Measurements from ENCODE around the gene FA2H.

FA2H gene

GRCh38 chr16:74744566-74744965 lies 30.1 kb downstream of the FA2H start:
- DNase-seq (ENCODE audit: low read depth in 2 of 2), result no peak

GRCh38 chr16:74743668-74744299 lies 30.8 kb downstream of the FA2H start:
- DNase-seq (ENCODE audit: low read depth in 2 of 2), result no peak

DNA sequence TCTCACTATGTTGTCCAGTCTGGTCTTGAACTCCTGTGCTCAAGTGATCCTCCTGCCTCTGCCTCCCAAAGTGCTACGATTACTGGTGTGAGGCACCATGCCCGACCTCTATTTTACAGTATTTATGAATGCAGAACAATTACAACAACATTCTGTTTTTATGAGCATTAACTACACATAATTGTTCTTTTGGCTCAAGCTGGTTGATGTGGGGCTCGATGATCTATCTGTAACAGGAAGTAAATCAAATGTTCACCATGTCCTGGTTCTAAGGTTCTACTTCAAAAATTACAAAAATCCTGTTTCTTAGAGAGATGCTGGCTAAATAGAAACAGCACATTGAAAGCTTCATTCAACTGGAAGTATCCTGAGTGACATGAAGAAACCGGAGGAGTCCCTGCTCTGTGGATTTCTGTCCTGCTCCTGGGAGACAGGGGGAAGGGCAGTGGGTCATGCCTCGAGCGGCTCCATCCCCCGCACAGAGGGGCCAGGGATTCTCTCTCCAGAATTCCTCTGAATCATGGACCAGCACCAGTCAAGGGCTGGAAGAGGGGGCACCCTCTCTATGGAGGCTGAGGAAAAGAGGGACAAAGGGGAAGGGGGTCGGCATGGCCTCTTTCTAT lies 31.5 kb downstream of the FA2H start:
- DNase-seq (ENCODE audit: low read depth in 2 of 2), result no peak

- DNase-seq (ENCODE audit: low read depth in 2 of 2), result no peak
Observed at GRCh38 chr16:74742051-74742481, 32.6 kb downstream of the FA2H start.

GRCh38 chr16:74740795-74741304 lies 33.8 kb downstream of the FA2H start:
- DNase-seq (ENCODE audit: low read depth in 2 of 2), result no peak

GRCh38 chr16:74739275-74739674 lies 35.3 kb downstream of the FA2H start:
- DNase-seq (ENCODE audit: low read depth in 2 of 2), result no peak

- no peak for DNase-seq (ENCODE audit: low read depth in 2 of 2)
Observed at GRCh38 chr16:74738816-74739215, 35.8 kb downstream of the FA2H start.

GRCh38 chr16:74738113-74738541 lies 36.5 kb downstream of the FA2H start:
- no peak for DNase-seq (ENCODE audit: low read depth in 2 of 2)

DNA sequence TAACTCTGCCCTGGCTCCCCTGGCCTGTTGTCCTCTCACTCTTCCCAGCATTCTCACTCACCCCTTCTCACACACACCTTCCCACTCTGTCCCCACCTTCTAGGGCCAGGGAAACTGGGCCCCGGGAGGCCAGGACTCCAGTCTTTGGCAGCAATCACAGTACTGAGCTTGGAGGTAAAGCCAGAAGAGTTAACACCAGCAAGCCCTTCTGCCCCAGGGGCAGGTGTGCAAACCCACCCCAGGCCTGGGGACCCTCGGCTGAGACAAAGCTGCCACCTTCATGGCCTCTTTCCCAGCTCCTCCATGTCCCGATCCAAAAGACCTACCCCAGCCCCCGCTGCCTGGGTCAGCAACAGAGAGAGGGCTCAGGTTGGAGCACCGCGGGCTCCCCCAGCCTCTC lies 37.1 kb downstream of the FA2H start:
- no peak for DNase-seq (ENCODE audit: low read depth in 2 of 2)

DNA sequence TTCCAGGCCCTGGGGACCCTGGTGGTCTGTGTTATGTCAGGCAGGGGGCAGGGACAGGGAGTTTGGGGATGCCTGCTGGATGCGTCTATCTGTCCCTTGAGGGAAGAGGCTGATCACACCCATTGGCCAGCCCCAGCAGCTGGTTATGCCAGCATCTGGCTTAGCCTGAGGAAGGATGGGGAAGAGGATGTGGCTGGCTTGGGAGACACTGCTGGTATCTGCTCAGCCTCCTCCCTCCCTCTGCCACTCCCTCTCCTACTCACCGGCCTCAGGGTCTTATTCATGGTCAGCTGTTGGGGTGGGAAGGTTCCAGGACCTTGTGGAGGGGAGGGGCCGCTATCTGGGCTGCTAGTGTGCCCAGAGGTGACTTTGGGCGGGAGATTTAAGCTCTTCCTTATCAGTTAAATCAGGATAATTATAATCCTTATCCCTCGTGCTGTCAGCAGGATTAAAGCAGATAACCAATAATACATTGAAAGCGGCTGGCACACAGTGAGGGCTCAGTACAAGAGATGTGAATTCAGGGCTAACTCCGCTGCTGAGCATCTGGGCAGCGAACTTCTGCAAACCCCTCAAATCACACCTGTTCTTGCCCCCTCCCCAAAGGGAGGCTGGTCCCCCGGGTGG lies 38.0 kb downstream of the FA2H start:
- no peak for DNase-seq (ENCODE audit: low read depth in 2 of 2)

DNA sequence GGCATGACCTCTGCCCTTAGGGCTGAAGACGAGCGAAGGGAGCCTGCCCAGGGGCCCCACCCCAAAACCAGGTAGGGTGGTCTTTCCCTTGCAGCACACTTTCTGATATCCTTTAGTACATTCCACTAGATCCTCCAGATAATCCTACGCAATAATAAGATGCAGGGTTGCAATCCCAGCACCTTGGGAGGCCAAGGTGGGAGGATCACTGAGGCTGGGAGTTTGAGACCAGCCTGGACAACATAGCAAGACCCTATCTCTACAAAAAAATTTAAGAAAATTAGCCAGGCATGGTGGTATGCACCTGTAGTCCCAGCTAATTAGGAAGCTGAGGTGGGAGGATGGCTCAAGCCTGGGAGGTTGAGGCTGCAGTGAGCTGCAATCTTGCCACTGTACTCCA lies 39.1 kb downstream of the FA2H start:
- DNase-seq (ENCODE audit: low read depth in 2 of 2), result no peak

GRCh38 chr16:74735162-74735452 lies 39.5 kb downstream of the FA2H start:
- DNase-seq (ENCODE audit: low read depth in 2 of 2), result no peak

- DNase-seq (ENCODE audit: low read depth in 2 of 2), result no peak
Observed at GRCh38 chr16:74734361-74735161, 40.1 kb downstream of the FA2H start.

GRCh38 chr16:74732707-74733350 lies 41.8 kb downstream of the FA2H start:
- no peak for DNase-seq (ENCODE audit: low read depth in 2 of 2)

DNA sequence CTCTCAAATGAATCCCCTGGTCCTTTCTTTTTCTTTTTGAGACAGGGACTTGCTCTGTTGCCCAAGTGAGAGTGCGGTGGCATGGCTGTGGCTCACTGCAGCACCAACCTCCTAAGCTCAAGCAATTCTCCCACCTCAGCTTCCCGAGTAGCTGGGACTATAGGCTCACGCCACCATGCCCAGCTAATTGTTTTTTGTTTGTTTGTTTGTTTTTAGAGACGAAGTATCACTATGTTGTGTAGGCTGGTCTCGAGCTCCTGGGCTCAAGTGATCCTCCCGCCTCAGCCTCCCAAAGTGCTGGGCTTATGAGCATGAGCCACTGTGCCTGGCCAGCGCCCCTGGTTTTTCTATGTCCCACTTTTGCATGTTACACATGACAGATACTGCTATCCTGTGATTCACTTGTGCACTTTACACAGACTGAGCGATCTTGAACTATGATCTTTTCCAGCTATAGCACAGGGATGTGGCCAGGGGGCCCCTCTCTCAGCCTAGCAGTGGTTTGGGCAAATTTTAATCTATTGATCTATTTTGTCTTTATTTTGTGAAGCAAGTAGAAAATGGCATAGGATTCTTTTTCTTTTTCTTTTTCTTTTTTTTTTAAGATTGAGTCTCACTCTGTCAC lies 42.7 kb downstream of the FA2H start:
- no peak for DNase-seq (ENCODE audit: low read depth in 2 of 2)

DNA sequence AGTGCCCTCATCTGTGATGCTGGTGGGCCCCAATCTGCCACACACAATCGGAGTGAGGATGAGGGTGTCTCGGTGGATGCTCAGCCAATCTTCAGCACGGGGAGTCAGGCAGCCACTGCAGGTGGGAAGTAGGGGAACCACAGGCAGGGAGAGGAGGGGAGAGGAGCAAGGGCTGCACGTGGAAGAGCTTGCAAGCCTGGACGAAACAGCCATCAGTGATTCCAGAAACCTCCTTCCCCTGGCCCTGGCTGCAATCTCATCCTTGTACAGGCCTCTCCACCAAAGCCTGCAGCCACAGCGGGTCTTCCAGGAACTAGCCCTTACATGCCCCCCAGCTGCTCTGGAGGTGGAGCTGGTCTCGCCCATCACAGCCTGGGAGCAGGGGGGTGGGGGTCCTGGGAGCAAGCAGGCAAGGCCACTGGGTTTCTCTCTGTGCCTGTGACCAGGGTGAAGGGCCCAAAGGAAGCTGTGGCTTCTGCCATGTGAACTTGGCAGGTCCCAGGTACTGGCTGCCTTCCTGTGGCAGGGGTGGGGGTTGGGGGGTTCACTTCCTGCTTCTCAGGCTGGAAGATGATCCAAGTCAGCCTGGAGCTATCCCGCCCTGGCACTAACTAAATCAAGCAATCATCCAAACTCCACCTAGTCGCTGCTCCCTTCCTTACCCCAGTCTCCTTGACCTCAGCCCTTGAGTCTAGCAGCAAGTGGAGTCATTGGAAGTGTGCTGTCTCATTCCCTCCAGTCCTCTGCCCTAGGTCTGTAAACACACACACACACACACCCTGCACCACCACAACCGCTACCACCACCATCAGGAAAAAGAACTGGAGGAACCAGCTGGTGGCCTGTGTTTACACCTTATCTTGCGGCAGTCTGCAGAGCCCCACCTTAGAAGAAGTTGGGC lies 44.6 kb downstream of the FA2H start:
- no peak for DNase-seq (ENCODE audit: low read depth in 2 of 2)

GRCh38 chr16:74727903-74728302 lies 46.7 kb downstream of the FA2H start:
- no peak for DNase-seq (ENCODE audit: low read depth in 2 of 2)

GRCh38 chr16:74726716-74727115 lies 47.9 kb downstream of the FA2H start:
- peak; percentile 6 to 32 for DNase-seq (ENCODE audit: low read depth in 2 of 2)

DNA sequence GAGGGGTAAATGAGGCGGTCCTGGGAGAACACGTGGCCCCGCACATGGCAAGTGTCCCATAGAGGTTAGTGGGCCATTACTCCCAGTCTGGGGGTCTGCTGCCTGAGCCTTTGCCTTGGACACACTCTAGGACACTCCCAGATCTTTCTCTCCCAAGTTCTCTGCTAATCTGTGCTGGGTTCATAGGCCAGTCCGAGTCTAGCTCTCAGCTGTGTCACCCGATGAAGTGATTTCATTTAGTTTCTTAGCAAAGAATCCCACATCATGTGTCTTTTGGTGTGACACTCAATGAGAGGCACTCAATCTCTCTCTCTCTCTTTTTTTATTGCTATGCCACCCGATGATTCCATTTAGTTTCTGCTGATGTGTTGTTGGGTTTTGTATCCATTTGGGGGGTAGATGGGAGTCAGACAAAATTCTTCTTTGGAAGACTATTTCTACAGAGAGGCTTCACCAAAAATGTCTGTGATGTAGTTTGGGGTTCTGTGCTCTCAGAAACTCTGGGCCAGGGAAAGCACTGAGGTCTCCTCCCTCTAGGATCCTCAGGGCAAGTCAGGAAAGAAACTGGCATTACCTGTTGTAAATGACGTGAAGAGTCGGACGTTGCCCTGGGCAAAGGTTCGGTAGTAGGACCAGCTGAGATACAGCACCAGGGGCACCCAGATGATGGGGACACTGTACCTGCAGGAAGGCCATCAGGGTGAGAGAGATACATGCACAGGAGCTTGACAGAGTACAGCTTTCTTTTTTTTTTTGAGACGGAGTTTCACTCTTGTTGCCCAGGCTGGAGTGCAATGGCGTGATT lies 48.8 kb downstream of the FA2H start:
- no peak for DNase-seq (ENCODE audit: low read depth in 2 of 2)

Data from activated CD4-positive, alpha-beta T cell treated with anti-CD3 and anti-CD28 coated beads for 24 hours (primary cell).